Activated naive CD4-positive, alpha-beta T cell treated with anti-CD3 and anti-CD28 coated beads, Interleukin-2, amount 50 U/mL, for 72 hours (primary cell): ENCODE data around the gene RGS6. TPM values are rescaled to one million over a fixed set of nuclear protein-coding genes. Genes with fewer than 3 reads are reported as not detected.

ENCODE experiments used
- ATAC-seq, 2 donors: fragments of 150-1000 bp; cut with Tn5 transposase; 2 replicates each; pipeline ENCODE4 v1.10.0; 2021; ENCODE audit warnings: mild to moderate bottlenecking in 2 of 2, moderate library complexity in 2 of 2
- DNase-seq, 2 donors: peaks; one replicate each; pipeline ENCODE4 v3.0.0; 2021 to 2022; ENCODE audit warnings: low spot score in 2 of 2
- H3K27ac Mint-ChIP-seq, 2 donors: one replicate each; pipeline ENCODE4 v1.8.0; 2022; ENCODE audit warnings: mild to moderate bottlenecking in 2 of 2, mixed read lengths in 2 of 2
- H3K36me3 Mint-ChIP-seq, 2 donors: one replicate each; pipeline ENCODE4 v1.8.0; 2022; ENCODE audit warnings: mixed read lengths in 2 of 2
- H3K9me3 Mint-ChIP-seq, 2 donors: one replicate each; pipeline ENCODE4 v1.8.0; 2022; ENCODE audit warnings: mixed read lengths in 2 of 2
- total RNA-seq, 2 donors: library from RNA; stranded (reverse); gene quantifications; one replicate each; pipeline ENCODE4 v1.2.3, GENCODE V29; 2022

Gene RGS6
- total RNA-seq, 2 donors from 2014 or later: 0.61 to 0.64 TPM

- Mint-ChIP-seq H3K36me3 (peaks cover 0 to 12% of the 10 kb centered on the region in 2 donors), H3K9me3 (peaks cover 5% of the 10 kb centered on the region in 2 donors), H3K27ac (peak overlapping the region in 1 of 2 donors; percentile 11)
- ATAC-seq: no peak
- no peak for DNase-seq
These were observed 663.1 kb downstream of the RGS6 start for GRCh38 chr14:72595152-72595862.

DNA sequence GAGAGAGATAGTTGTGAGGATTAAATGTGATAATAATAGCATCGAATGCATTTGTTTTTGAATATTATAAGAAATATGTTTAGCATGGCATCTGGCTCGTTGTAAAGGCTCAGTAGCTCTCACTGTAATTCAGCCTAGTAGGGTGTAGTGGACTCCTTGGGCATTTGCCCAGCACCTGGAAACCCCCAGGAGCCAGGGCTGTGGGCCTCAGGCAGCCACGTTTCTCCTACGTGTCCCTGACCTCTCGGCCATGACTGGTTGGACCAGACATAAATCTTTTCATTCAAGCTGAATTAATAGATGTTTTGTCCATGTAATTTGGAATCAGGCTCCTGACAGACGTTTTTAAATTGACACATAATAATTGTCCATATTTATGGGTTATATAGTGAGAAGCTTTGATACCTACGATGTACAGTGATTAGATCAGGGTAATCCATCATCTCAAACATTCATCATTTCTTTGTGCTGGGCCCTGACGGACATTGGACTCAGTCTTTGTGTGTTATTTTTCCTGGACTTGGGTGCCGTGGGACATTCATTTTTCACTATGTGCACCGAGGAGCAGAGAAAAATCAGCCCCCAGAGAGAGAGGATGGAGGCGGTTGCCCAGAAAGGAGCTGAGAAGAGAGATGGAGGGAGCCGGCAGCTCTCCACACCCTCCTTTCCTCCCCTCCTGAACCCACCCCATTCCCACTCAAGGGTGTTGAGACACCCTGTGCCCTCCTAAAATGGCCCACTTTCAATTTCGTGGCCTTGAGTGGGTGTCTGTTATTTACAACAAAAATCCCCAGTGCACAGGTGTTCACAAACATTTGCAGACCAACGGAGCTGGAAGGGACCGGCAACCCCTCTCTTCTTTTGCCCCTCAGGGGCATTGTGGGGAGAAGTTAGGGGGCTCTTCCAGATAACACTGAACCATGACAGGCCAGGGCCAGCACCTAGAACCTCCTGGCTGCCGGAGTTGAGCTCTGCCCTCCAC, 665.3 kb downstream of the RGS6 start:
- Mint-ChIP-seq H3K36me3 (peaks cover 0 to 4% of the 10 kb centered on the region in 2 donors), H3K9me3 (no peaks in the 10 kb centered on the region), H3K27ac (no peak overlapping the region)
- no peak for ATAC-seq
- no peak for DNase-seq

DNA sequence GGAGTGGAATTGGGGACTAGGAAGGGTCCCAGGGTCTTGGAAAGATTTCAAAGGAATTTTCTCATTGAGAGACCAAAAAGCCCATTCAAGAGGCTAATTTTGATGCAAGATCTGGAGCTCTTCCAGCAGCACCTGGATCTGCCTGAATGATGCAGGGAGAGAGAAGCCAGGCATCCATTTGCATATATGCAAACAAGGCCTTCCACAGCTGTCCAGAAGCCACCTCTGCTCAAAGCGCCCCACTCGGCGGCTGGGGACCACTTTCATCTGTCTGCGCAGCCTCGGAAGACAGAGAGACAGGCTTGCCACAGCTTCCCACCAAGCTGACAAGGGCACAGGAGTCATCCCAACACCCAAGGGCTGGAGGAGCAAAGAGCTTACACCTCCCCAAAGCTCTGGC, 666.1 kb downstream of the RGS6 start:
- ATAC-seq (no peak), DNase-seq (no peak)
- H3K9me3 Mint-ChIP-seq: no peaks in the 10 kb centered on the region
- no peaks in the 10 kb centered on the region for H3K36me3 Mint-ChIP-seq
- no peak overlapping the region for H3K27ac Mint-ChIP-seq

- ATAC-seq: no peak
These were observed 667.6 kb downstream of the RGS6 start for GRCh38 chr14:72599579-72600470.

GRCh38 chr14:72600551-72601330, 668.5 kb downstream of the RGS6 start:
- ATAC-seq (no peak), DNase-seq (no peak)
- Mint-ChIP-seq H3K27ac (peak overlapping the region in 1 of 2 donors; percentile 72), H3K9me3 (no peaks in the 10 kb centered on the region), H3K36me3 (no peaks in the 10 kb centered on the region)

More at GRCh38 chr14:72599579-72600470, 667.6 kb downstream of the RGS6 start:
- Mint-ChIP-seq H3K9me3 (no peaks in the 10 kb centered on the region), H3K27ac (no peak overlapping the region), H3K36me3 (no peaks in the 10 kb centered on the region)
- DNase-seq: no peak

DNA sequence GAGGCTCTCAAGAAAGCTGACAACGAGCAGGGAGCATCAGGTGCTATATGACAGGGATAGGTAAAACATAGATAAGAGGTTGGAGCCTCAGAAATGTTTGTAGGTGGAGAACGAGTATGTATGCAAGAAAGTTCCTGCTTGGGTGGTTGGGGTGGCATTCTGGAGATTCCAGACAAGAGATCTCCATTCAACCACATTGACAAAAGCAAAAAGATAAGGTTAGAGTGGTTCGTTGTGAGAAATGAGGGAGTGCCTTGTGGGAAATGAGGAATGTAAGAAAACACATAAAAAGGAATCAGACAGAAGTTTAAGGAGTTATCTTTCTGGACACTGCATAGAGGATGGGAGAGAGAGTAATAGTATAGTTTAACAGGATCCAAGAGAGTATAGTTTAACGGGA, 671.4 kb downstream of the RGS6 start:
- DNase-seq (no peak), ATAC-seq (no peak)
- no peaks in the 10 kb centered on the region for H3K9me3 Mint-ChIP-seq
- no peaks in the 10 kb centered on the region for H3K36me3 Mint-ChIP-seq
- no peak overlapping the region for H3K27ac Mint-ChIP-seq

- no peaks in the 10 kb centered on the region for H3K9me3 Mint-ChIP-seq
- no peak overlapping the region for H3K27ac Mint-ChIP-seq
- no peak for ATAC-seq
- DNase-seq: no peak
- no peaks in the 10 kb centered on the region for H3K36me3 Mint-ChIP-seq
These were observed 671.9 kb downstream of the RGS6 start for GRCh38 chr14:72604133-72604532.

DNA sequence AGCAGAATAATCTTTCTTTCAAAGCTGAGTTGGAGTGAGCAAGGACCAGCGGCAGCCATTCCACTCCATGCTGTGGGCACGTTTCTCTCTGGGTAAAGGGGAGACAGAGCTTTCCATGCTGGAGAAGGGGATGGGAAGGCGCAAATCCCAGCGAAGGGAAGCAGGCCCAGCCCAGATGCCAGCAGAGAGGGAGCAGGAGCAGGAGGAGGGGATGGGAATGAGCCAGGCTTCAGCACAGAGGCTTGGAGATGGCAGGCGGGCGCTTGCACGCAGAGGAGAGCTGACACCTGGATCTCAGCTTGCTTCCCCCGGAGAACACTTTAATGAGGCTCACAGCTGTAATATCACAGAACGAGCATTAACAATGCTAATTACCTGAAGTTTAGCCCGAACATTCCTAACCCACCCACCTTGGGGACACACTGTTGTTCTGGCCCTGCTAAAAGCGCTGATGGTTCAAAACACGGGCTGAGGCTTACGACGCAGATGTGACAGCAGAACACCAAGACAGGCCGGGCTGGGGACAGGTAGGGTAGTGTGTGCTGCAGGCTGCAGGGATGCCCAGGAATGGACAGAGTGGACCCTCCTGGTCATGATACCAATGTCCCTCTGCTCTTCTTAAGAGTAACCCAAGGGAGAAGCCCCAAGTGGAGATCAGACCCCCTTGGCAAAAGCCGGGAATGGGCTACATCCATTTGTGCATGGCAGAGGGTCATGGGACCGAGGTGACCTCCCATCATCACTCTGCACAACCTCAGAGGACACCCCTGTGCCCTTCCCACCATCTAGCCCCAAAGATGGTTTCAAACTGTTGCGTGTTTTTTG, 673.1 kb downstream of the RGS6 start:
- no peak for DNase-seq
- no peak overlapping the region for H3K27ac Mint-ChIP-seq
- ATAC-seq: no peak
- H3K36me3 Mint-ChIP-seq: no peaks in the 10 kb centered on the region
- no peaks in the 10 kb centered on the region for H3K9me3 Mint-ChIP-seq

- H3K36me3 Mint-ChIP-seq: no peaks in the 10 kb centered on the region
- no peaks in the 10 kb centered on the region for H3K9me3 Mint-ChIP-seq
- DNase-seq: no peak
- no peak overlapping the region for H3K27ac Mint-ChIP-seq
- no peak for ATAC-seq
These were observed 673.6 kb downstream of the RGS6 start for GRCh38 chr14:72605921-72606220.

DNA sequence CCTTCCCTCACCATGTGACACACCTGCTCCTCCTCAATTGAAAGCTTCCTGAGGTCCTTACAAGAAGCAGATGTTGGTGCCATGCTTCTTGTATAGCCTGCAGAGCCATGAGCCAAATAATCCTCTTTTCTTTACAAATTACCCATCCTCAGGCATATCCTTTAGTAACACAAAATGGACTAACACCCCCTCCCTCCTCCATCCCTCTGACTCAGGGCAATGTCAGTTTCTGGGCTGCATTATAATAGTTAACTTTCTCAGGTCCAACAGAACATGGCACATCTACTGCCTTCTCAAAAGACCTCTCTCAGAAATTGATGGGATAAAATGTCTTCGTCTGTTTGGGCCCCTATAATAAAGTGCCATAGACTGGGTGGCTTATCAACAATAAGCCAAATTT, 674.6 kb downstream of the RGS6 start:
- DNase-seq: no peak
- no peaks in the 10 kb centered on the region for H3K9me3 Mint-ChIP-seq
- H3K36me3 Mint-ChIP-seq: no peaks in the 10 kb centered on the region
- no peak overlapping the region for H3K27ac Mint-ChIP-seq
- no peak for ATAC-seq

GRCh38 chr14:72607386-72608130, 675.3 kb downstream of the RGS6 start:
- DNase-seq: peak in 1 of 2 donors; percentile 25
- H3K27ac Mint-ChIP-seq: no peak overlapping the region
- no peak for ATAC-seq
- H3K36me3 Mint-ChIP-seq: no peaks in the 10 kb centered on the region
- no peaks in the 10 kb centered on the region for H3K9me3 Mint-ChIP-seq

GRCh38 chr14:72608391-72609204, 676.4 kb downstream of the RGS6 start:
- peak overlapping the region in 1 of 2 donors; percentile 25 for H3K27ac Mint-ChIP-seq

DNA sequence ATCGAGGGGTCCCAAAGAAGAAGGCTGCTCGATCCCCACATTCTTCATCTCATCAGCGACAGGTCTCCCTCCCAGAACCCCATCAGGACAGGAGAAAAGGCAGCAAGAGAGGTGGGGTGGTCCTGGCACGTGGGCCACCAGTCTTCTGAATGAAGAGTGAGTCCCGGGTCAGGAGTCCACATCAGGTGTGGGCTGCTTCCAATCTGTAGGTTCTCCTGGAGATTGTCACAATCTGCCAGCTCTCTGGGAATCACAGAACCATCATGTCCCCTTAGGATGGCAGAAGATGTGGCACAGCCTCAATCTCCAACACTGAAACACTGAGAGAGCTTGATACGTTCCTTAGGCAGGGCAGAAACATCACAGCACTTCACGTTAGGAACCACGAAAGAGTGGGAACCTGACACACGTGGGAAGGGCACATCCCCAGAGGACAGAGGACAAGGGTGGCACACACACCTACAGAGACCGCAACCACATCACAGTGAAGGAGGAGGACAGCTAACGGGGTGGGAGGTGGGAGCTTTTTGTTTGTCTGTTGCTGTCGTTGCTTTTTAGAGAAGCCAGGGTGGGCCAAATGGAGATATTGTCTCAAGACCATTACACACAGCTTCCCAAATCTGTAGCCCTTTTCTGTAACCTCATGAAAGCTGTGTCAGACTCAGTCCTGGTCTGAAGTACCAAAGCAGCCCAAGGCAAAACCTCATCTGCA, 677.1 kb downstream of the RGS6 start:
- no peaks in the 10 kb centered on the region for H3K36me3 Mint-ChIP-seq
- ATAC-seq: no peak
- DNase-seq: peak in 1 of 2 donors; percentile 2
- no peaks in the 10 kb centered on the region for H3K9me3 Mint-ChIP-seq
- no peak overlapping the region for H3K27ac Mint-ChIP-seq

More at GRCh38 chr14:72608391-72609204, 676.4 kb downstream of the RGS6 start:
- H3K36me3 Mint-ChIP-seq: no peaks in the 10 kb centered on the region
- peak in 1 of 2 donors; percentile 6 for DNase-seq
- peak in 1 of 2 donors; percentile 31 for ATAC-seq
- no peaks in the 10 kb centered on the region for H3K9me3 Mint-ChIP-seq
